H1 (cell line): ENCODE measurements around the gene HEATR5A. TPM values are rescaled to one million over a fixed set of nuclear protein-coding genes. Genes with fewer than 3 reads are reported as not detected.

Source experiments
- CTCF ChIA-PET: fragments of 300-600 bp; sonication (Branson Sonifier 250); formaldehyde crosslinking; loops from one replicate; lab custom pipeline; 2021; ENCODE audit not compliant: partially characterized antibody; lab: Charles Lee
- POLR2A ChIA-PET: fragments of 300-600 bp; sonication (Branson Sonifier 250); formaldehyde crosslinking; loops from one replicate; lab custom pipeline; 2021; ENCODE audit warnings: inconsistent platforms; ENCODE audit not compliant: partially characterized antibody; lab: Charles Lee
- DNase-seq, 2 experiments: peaks; one replicate each; pipeline versions ENCODE4 v3.0.0 to v3.0.0-alpha.2; 2010 to 2022; ENCODE audit warnings: low spot score in 2 of 2, low read depth in 1 of 2, mixed read lengths in 1 of 2
- FAIRE-seq: peaks from 2 replicates; lab custom pipeline; 2011; peaks lifted over from hg19 to GRCh38; lab: Jason Lieb, UNC
- H2AFZ ChIP-seq: 2 replicates; pipeline ENCODE4 v1.8.1; 2012; ENCODE audit warnings: low read length, inconsistent platforms
- H2AK5ac ChIP-seq: 2 replicates; pipeline ENCODE4 v1.6.1; 2013; ENCODE audit warnings: low read depth, low read length
- H2BK120ac ChIP-seq: replicated peaks from 2 replicates; pipeline ENCODE3; 2013; ENCODE audit warnings: low read depth, low read length, inconsistent platforms
- H2BK12ac ChIP-seq: 2 replicates; pipeline ENCODE4 v1.6.1; 2013; ENCODE audit warnings: low read depth, low read length
- H2BK15ac ChIP-seq: 2 replicates; pipeline ENCODE4 v1.6.1; 2013; ENCODE audit warnings: low read length
- H2BK20ac ChIP-seq: 2 replicates; pipeline ENCODE4 v1.6.1; 2013; ENCODE audit warnings: low read length
- H2BK5ac ChIP-seq: 2 replicates; pipeline ENCODE4 v1.6.1; 2013; ENCODE audit warnings: low read depth, low read length
- H3K14ac ChIP-seq: 2 replicates; pipeline ENCODE4 v1.6.1; 2013; ENCODE audit warnings: inconsistent platforms; ENCODE audit not compliant: insufficient read length
- H3K18ac ChIP-seq: 2 replicates; pipeline ENCODE4 v1.6.1; 2013; ENCODE audit warnings: low read length; ENCODE audit errors: extremely low read depth
- H3K23ac ChIP-seq: 2 replicates; pipeline ENCODE4 v1.6.1; 2013; ENCODE audit warnings: inconsistent platforms; ENCODE audit not compliant: insufficient read length
- H3K23me2 ChIP-seq: 2 replicates; pipeline ENCODE4 v1.6.1; 2013; ENCODE audit warnings: low read depth, low read length
- H3K27ac ChIP-seq: 2 replicates; pipeline ENCODE4 v1.6.1; 2011; ENCODE audit warnings: low read depth, low read length, inconsistent platforms
- H3K27me3 ChIP-seq, 4 experiments: replicated peaks in 1 of 4; 1 replicate in 1 of 4; 2 replicates in 3 of 4; pipeline versions ENCODE4 v1.6.1 to v1.8.1; 2011 to 2013; ENCODE audit warnings: low read length in 3 of 4, mild to moderate bottlenecking in 3 of 4, inconsistent platforms in 2 of 4, mixed read lengths in 2 of 4, moderate library complexity in 1 of 4; ENCODE audit not compliant: control insufficient read depth in 3 of 4, insufficient read depth in 3 of 4; ENCODE audit errors: extremely low read depth in 1 of 4
- H3K36me3 ChIP-seq, 4 experiments: 2 replicates each; pipeline versions ENCODE4 v1.6.1 to v1.8.1; 2011 to 2013; ENCODE audit warnings: mild to moderate bottlenecking in 4 of 4, low read length in 3 of 4, moderate library complexity in 2 of 4, control low read depth in 1 of 4, inconsistent platforms in 1 of 4; ENCODE audit not compliant: insufficient read depth in 4 of 4, control insufficient read depth in 2 of 4
- H3K4ac ChIP-seq: replicated peaks from 2 replicates; pipeline ENCODE3; 2013; ENCODE audit warnings: low read length, low read depth, mixed read lengths, inconsistent platforms; ENCODE audit not compliant: insufficient read length
- H3K4me1 ChIP-seq, 4 experiments: replicated peaks in 1 of 4; 1 replicate in 1 of 4; 2 replicates in 3 of 4; pipeline versions ENCODE4 v1.6.1 to v1.8.1; 2011 to 2013; ENCODE audit warnings: low read length in 3 of 4, inconsistent platforms in 2 of 4, mixed read lengths in 1 of 4; ENCODE audit not compliant: insufficient read depth in 4 of 4, control insufficient read depth in 3 of 4
- H3K4me2 ChIP-seq, 2 experiments: 2 replicates each; pipeline versions ENCODE4 v1.6.1 to v1.8.1; 2011 to 2013; ENCODE audit warnings: low read depth in 2 of 2, low read length in 2 of 2, control low read depth in 1 of 2, inconsistent platforms in 1 of 2, mild to moderate bottlenecking in 1 of 2; ENCODE audit not compliant: insufficient read depth in 1 of 2
- H3K4me3 ChIP-seq, 4 experiments: fragments of 200-600, 300-600 bp in 1 of 4; sonication (generic), shearing (Covaris generic), sonication (Bioruptor Twin) in 1 of 4; 2 replicates each; pipeline versions ENCODE4 v1.5.1 to v1.8.1; 2011 to 2016; ENCODE audit warnings: low read length in 4 of 4, low read depth in 3 of 4, control low read depth in 2 of 4, inconsistent platforms in 2 of 4, mild to moderate bottlenecking in 2 of 4, mixed read lengths in 1 of 4, moderate library complexity in 1 of 4; ENCODE audit not compliant: insufficient read depth in 2 of 4; ENCODE audit errors: extremely low read depth in 1 of 4
- H3K56ac ChIP-seq: replicated peaks from 2 replicates; pipeline ENCODE3; 2013; ENCODE audit warnings: low read depth, mild to moderate bottlenecking, mixed read lengths, low read length, inconsistent platforms; ENCODE audit not compliant: insufficient read length
- H3K79me1 ChIP-seq: 2 replicates; pipeline ENCODE4 v1.6.1; 2013; ENCODE audit warnings: low read depth, low read length, control low read depth
- H3K79me2 ChIP-seq, 2 experiments: 2 replicates each; pipeline versions ENCODE4 v1.6.1 to v1.8.1; 2012 to 2013; ENCODE audit warnings: low read length in 2 of 2, mild to moderate bottlenecking in 2 of 2, inconsistent platforms in 1 of 2; ENCODE audit not compliant: insufficient read depth in 2 of 2, control insufficient read depth in 1 of 2
- H3K9ac ChIP-seq, 4 experiments: replicated peaks in 1 of 4; 1 replicate in 1 of 4; 2 replicates in 3 of 4; pipeline versions ENCODE4 v1.6.1 to v1.8.1; 2011 to 2013; ENCODE audit warnings: low read depth in 3 of 4, low read length in 3 of 4, control low read depth in 2 of 4, mild to moderate bottlenecking in 2 of 4, moderate library complexity in 2 of 4, inconsistent platforms in 1 of 4; ENCODE audit errors: extremely low read depth in 1 of 4
- H3K9me3 ChIP-seq, 2 experiments: 2 replicates each; pipeline versions ENCODE4 v1.6.1 to v1.8.1; 2012 to 2013; ENCODE audit warnings: mild to moderate bottlenecking in 2 of 2, moderate library complexity in 2 of 2, control low read depth in 1 of 2, inconsistent platforms in 1 of 2, low read depth in 1 of 2, low read length in 1 of 2, mixed read lengths in 1 of 2; ENCODE audit not compliant: insufficient read depth in 2 of 2
- H4K20me1 ChIP-seq, 2 experiments: replicated peaks in 1 of 2; 2 replicates each; pipeline versions ENCODE3 to v1.8.1; 2011 to 2013; ENCODE audit warnings: inconsistent platforms in 2 of 2, low read length in 2 of 2, mild to moderate bottlenecking in 1 of 2; ENCODE audit not compliant: insufficient read depth in 2 of 2, control insufficient read depth in 1 of 2
- H4K5ac ChIP-seq: 2 replicates; pipeline ENCODE4 v1.6.1; 2013; ENCODE audit warnings: low read length, low read depth, mixed read lengths, inconsistent platforms; ENCODE audit not compliant: insufficient read length
- H4K8ac ChIP-seq: 2 replicates; pipeline ENCODE4 v1.8.0; 2013; ENCODE audit warnings: mild to moderate bottlenecking, moderate library complexity, low read length, inconsistent platforms; ENCODE audit not compliant: insufficient read depth; ENCODE audit errors: extremely low read depth
- H4K91ac ChIP-seq: replicated peaks from 2 replicates; pipeline ENCODE3; 2013; ENCODE audit warnings: low read length, mixed read lengths, inconsistent platforms; ENCODE audit not compliant: insufficient read length
- SP4 ChIP-seq: IDR thresholded peaks from 2 replicates; pipeline ENCODE4 v1.6.1; 2012; ENCODE audit warnings: low read length, inconsistent platforms
- WGBS, 2 experiments: shearing (Covaris generic) in 1 of 2; methylation state at CpG; one replicate each; pipeline versions ENCODE4 v1.1.6 to v1.1.7; 2013 to 2015; ENCODE audit warnings: low lambda C conversion rate in 2 of 2, mixed read lengths in 2 of 2, inconsistent platforms in 1 of 2, low coverage in 1 of 2, missing lambda C conversion rate in 1 of 2; ENCODE audit not compliant: insufficient replicate concordance in 2 of 2, insufficient coverage in 1 of 2, insufficient read length in 1 of 2; ENCODE audit errors: extremely low coverage in 1 of 2, missing lambda C conversion rate in 1 of 2; 5-methylcytosine and 5-hydroxymethylcytosine counted together
- polyA plus RNA-seq, 7 experiments: library from polyadenylated mRNA; depleted of rRNA in 3 of 7; stranded (reverse) in 5 of 7; unstranded in 2 of 7; fragments of >200 nt in 5 of 7; fragments of 200-250 nt in 2 of 7; gene quantifications; 1 replicate in 5 of 7; 2 replicates in 1 of 7; 4 replicates in 1 of 7; pipeline versions ENCODE4 v1.2.1 to v1.2.3, GENCODE V29; 2011 to 2013; ENCODE audit warnings: missing spikeins in 2 of 7, mixed read lengths in 2 of 7
- total RNA-seq: library from RNA; stranded (reverse); fragmentation: NEBNext Ultra II Directional; extraction: Animal tissue kit (Norgen Biotek cat#: 25700); gene quantifications from 2 replicates; pipeline ENCODE4 v1.2.1, GENCODE V29; 2021

HEATR5A gene
- total and polyA plus RNA-seq, 2 of the 8 experiments (the other 6 are each of a cell fraction or from before 2014, with no cell fraction given), result 9.0 to 36.2 TPM

DNA sequence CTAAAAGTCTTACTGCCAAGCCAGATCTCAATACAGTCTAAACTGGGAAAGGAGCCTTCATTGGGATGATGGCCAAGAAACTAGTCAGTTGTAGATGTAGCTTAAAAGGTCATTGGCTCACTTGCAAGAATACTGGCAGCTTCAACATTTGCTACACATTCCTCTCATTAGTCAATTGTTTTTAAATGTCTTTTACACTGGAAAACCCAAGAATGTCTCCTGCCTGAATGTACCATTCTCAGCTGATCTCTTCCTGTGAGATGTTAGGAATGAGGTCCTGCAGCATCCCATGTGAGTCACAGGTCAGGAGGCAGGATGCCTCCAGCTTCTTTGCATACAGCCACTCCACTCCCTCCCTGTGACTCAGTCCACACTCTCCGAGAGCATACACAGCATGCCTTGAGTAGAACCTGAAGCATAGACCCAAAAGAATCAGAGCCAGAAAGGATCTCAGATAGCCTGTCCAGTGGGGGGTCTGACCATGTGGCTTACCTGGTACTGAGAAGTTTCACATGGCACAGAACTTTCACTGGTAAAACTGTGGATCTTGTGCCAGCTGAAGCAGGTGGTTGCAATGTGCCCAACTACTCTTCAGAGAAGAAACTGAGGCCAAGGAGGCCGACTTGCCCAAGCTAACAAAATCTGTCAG, 156.7 kb downstream of the HEATR5A start:
- Histone ChIP-seq H3K4me1 (peaks cover 0 to 4% (median 0%) of the 10 kb centered on the region in 4 experiments; a peak in 1 of 7 replicates), H3K4me2 (no peak overlapping the region), H2BK12ac (no peak overlapping the region), H3K79me1 (no peaks in the 10 kb centered on the region), H3K14ac (no peak overlapping the region), H4K20me1 (no peaks in the 10 kb centered on the region), H2AK5ac (no peak overlapping the region), H3K4ac (no peak overlapping the region), H3K9ac (no peak overlapping the region), H3K27me3 (no peaks in the 10 kb centered on the region), H3K23me2 (no peaks in the 10 kb centered on the region), H2BK5ac (no peak overlapping the region), H4K5ac (no peak overlapping the region), H3K27ac (no peak overlapping the region), H2BK120ac (no peak overlapping the region), H3K9me3 (no peaks in the 10 kb centered on the region), H2AFZ (no peak overlapping the region), H2BK15ac (no peak overlapping the region), H4K8ac (no peak overlapping the region), H3K79me2 (no peaks in the 10 kb centered on the region), H4K91ac (no peak overlapping the region), H3K36me3 (no peaks in the 10 kb centered on the region), H3K23ac (no peak overlapping the region), H3K4me3 (no peak overlapping the region), H3K56ac (no peak overlapping the region), H2BK20ac (no peak overlapping the region), H3K18ac (no peak overlapping the region)
- ChIA-PET POLR2A (interaction anchor here (0.7 kb wide), 1 partner anchor 9 kb away, joined by 3 read pairs; no protein-coding TSS in a partner anchor), CTCF (no interaction called here)
- 92% methylated on average over 2 of the region's 2 CpGs; no CpG with 5 or more reads in 1 of the 2 experiments for WGBS, 2 experiments
- no peak for TF ChIP-seq SP4
- FAIRE-seq (no peak), DNase-seq (peak in 1 of 2 experiments; percentile 21)
